ENCODE data around the gene MRPL21.

MRPL21 gene

DNA sequence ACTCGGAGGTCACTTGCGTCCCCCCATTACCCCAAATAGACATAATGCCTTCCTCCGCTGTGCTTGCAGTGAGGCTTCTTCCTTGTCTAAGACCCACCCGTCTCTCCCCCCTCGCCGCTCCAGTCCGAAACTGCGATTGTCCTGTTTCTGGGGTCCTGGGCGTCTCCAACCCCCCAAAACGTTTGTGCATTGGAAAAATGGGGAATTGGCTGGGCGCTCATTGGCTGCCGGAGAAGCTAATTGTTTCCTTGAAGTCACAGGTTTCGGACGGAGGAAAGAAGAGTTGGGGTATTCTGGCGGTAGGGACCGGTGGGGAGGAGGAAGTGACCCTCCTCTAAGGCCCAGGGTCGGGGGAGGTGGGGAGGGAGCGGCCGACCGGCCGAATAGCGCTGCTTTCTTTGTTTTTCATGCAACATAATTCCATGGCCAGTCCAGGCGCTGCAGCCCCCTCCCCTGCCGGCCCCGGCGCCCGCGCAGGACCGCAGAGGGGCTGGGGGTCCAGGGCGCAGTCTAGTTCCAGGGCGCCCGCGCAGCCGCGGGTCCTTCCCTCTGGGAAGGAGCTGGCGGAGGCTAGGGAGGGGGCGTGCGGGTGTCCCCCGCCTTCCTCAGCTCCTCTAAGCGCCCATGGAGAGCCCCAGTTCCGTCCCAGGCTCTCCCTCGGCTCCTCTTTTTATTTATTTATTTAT, 49.2 kb downstream of the MRPL21 start:
- TF ChIP-seq, protein P1, sequence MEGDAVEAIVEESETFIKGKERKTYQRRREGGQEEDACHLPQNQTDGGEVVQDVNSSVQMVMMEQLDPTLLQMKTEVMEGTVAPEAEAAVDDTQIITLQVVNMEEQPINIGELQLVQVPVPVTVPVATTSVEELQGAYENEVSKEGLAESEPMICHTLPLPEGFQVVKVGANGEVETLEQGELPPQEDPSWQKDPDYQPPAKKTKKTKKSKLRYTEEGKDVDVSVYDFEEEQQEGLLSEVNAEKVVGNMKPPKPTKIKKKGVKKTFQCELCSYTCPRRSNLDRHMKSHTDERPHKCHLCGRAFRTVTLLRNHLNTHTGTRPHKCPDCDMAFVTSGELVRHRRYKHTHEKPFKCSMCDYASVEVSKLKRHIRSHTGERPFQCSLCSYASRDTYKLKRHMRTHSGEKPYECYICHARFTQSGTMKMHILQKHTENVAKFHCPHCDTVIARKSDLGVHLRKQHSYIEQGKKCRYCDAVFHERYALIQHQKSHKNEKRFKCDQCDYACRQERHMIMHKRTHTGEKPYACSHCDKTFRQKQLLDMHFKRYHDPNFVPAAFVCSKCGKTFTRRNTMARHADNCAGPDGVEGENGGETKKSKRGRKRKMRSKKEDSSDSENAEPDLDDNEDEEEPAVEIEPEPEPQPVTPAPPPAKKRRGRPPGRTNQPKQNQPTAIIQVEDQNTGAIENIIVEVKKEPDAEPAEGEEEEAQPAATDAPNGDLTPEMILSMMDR (IDR thresholded peaks at IDR 0.05) = no peak

DNA sequence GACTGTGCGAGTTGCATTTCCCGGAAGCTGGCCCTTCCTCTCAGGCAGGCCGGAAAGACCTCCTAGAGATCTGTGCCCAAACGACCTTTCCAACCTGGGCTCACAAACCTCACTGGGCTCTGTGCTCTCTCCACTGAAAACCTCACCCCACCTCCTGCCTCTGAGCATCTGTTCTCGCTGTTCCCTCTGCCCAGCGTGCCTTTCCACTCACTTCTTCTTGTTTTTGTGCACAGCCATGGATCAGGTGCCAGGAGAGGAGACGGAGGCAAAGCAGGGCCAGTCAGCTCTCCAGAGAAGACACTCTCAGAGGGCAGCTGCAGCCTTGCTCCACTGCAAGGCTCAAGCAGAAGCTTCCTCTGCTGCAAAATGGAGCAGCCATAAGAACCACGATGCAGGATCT, 51.0 kb downstream of the MRPL21 start:
- no peak overlapping the region for H3K4me3 ChIP-seq
- peaks cover 0 to 17% of the 10 kb centered on the region in 2 donors for H3K27me3 ChIP-seq
- no peak overlapping the region for H3K27ac ChIP-seq
- intact Hi-C loops (cut with DNase I; ENCODE audit: low total_unique reads) = no loop called here
- TF ChIP-seq, protein P1 (IDR thresholded peaks at IDR 0.05) = no peak
- H3K9me3 ChIP-seq = no peaks in the 10 kb centered on the region
- peaks cover 0 to 20% (median 15%) of the 10 kb centered on the region in 4 donors for H3K4me1 ChIP-seq
- no peaks in the 10 kb centered on the region for H3K36me3 ChIP-seq
- DNase-seq = no peak

More for the DNA sequence above, 49.2 kb downstream of the MRPL21 start:
- Histone ChIP-seq H3K9me3 (no peaks in the 10 kb centered on the region), H3K4me1 (peaks cover 0 to 20% (median 15%) of the 10 kb centered on the region in 4 donors), H3K27ac (no peak overlapping the region), H3K27me3 (peaks cover 0 to 17% of the 10 kb centered on the region in 2 donors), H3K36me3 (no peaks in the 10 kb centered on the region), H3K4me3 (peak overlapping the region; percentile 40 to 60)
- intact Hi-C loops (cut with DNase I; ENCODE audit: low total_unique reads) = no loop called here
- DNase-seq = no peak

GRCh38 chr11:68848429-68848828, 55.2 kb downstream of the MRPL21 start:
- Histone ChIP-seq H3K9me3 (no peaks in the 10 kb centered on the region), H3K4me1 (peaks cover 0 to 20% (median 9%) of the 10 kb centered on the region in 4 donors), H3K4me3 (no peak overlapping the region), H3K27ac (no peak overlapping the region), H3K36me3 (no peaks in the 10 kb centered on the region), H3K27me3 (peaks cover 0 to 7% of the 10 kb centered on the region in 2 donors)
- no peak for DNase-seq
- intact Hi-C loops (cut with DNase I; ENCODE audit: low total_unique reads) = loop anchor here (10.0 kb wide), 1 partner anchor 796 kb away; the partner anchor contains the start of gene CCND1
- TF ChIP-seq, protein P1 (IDR thresholded peaks at IDR 0.05) = no peak

DNA sequence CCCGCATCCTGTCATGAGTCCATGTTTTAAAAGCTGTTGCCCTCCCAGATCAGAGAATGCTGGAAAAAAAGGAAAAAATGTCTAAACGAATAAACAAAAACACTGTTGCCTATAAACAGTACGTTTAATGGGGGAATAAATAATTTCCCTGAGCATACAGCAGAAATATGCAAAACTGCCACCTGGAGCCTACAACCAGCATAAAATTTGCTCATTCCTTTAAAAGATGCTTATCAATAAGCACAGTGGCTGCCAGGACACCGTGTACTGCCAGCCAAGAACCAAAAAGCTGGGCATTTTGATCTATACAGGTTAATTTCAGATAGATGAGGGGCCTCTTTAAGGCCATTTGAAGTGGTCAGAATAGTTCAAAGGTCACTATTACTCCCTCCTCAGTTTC, 56.2 kb downstream of the MRPL21 start:
- intact Hi-C loops (cut with DNase I; ENCODE audit: low total_unique reads) = loop anchor here (10.0 kb wide), 1 partner anchor 797 kb away; the partner anchor contains the start of gene CCND1
- Histone ChIP-seq H3K9me3 (no peaks in the 10 kb centered on the region), H3K4me1 (peaks cover 0 to 31% (median 17%) of the 10 kb centered on the region in 4 donors), H3K36me3 (no peaks in the 10 kb centered on the region), H3K27me3 (no peaks in the 10 kb centered on the region), H3K27ac (no peak overlapping the region), H3K4me3 (no peak overlapping the region)
- DNase-seq = no peak
- TF ChIP-seq, protein P1 (IDR thresholded peaks at IDR 0.05) = no peak

DNA sequence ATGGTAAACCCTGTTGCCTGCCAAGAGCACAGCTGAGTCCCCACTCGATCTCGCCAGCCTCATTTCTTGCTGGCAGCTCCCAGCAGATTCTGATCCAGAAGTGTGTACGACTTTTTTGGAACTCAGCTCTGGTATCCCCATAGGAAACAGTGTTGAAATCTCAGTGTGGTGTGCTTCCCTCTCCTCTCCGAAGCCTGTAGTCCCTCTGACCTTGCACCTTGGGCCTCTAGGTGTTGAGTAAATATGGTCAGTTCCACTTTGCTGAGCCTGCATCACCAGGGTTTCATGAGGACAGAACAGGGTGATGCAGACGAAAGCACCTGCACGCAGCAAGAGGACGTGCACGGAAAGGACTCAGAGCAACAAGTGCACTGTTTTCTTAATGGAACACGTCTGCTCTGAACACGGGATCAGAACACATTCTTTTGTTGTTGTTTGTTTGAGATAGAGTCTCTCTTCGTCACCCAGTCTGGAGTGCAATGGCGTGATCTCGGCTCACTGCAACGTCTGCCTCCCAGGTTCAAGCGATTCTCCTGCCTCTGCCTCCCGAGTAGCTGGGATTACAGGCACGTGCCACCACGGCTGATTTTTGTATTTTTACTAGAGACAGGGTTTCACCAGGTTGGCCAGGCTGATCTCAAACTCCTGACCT, 58.2 kb downstream of the MRPL21 start:
- no peak for DNase-seq
- TF ChIP-seq, protein P1 (IDR thresholded peaks at IDR 0.05) = no peak

More for the DNA sequence above, 58.2 kb downstream of the MRPL21 start:
- intact Hi-C loops (cut with DNase I; ENCODE audit: low total_unique reads) = loop anchor here (10.0 kb wide), 1 partner anchor 799 kb away; the partner anchor contains the start of gene CCND1
- H3K4me3 ChIP-seq = no peak overlapping the region
- no peaks in the 10 kb centered on the region for H3K27me3 ChIP-seq
- H3K9me3 ChIP-seq = no peaks in the 10 kb centered on the region
- H3K4me1 ChIP-seq = peaks cover 0 to 38% (median 23%) of the 10 kb centered on the region in 4 donors
- H3K36me3 ChIP-seq = no peaks in the 10 kb centered on the region
- H3K27ac ChIP-seq = no peak overlapping the region

Measured in tibial artery (tissue), 4 donors.